B cell (primary cell): ENCODE data around the gene MVB12B. TPM values are rescaled to one million over a fixed set of nuclear protein-coding genes. Genes with fewer than 3 reads are reported as not detected.

Source experiments
- ATAC-seq: fragments of 200-7000 bp; cut with Tn5 transposase; one replicate; pipeline ENCODE4 v1.10.0; 2021; ENCODE audit warnings: low read depth, mild to moderate bottlenecking, moderate number of reproducible peaks, moderate library complexity
- CTCF ChIA-PET: fragments of 350-600 bp; sonication (Branson Sonifier 250); formaldehyde crosslinking; loops from one replicate; lab custom pipeline; 2021; ENCODE audit warnings: antibody characterized with exemption, inconsistent platforms; lab: Charles Lee
- POLR2A ChIA-PET: fragments of 350-600 bp; sonication (Branson Sonifier 250); formaldehyde crosslinking; loops from one replicate; lab custom pipeline; 2021; ENCODE audit warnings: antibody characterized with exemption; lab: Charles Lee
- DNase-seq: peaks from one replicate; pipeline ENCODE4 v3.0.0; 2013
- H2AFZ ChIP-seq: 2 replicates; pipeline ENCODE4 v1.6.1; 2012; ENCODE audit warnings: mild to moderate bottlenecking, low read depth, low read length; ENCODE audit not compliant: insufficient read depth, poor library complexity, severe bottlenecking
- H3K27ac ChIP-seq, 2 donors: 1 replicate in 1 of 2; 2 replicates in 1 of 2; pipeline ENCODE4 v1.5.1; 2012 to 2013; ENCODE audit warnings: low read length in 2 of 2, mild to moderate bottlenecking in 2 of 2, moderate library complexity in 1 of 2
- H3K27me3 ChIP-seq, 4 experiments: fragments of 200-600 bp in 1 of 4; sonication (generic) in 1 of 4; replicated peaks in 1 of 4; 1 replicate in 2 of 4; 2 replicates in 2 of 4; pipeline versions ENCODE4 v1.6.1 to v1.7.0; 2013 to 2016; ENCODE audit warnings: low read length in 3 of 4, mild to moderate bottlenecking in 2 of 4, mixed read lengths in 1 of 4, moderate library complexity in 1 of 4; ENCODE audit not compliant: insufficient read depth in 4 of 4, control insufficient read depth in 3 of 4; ENCODE audit errors: control extremely low read depth in 1 of 4
- H3K36me3 ChIP-seq, 2 experiments: replicated peaks in 1 of 2; 1 replicate in 1 of 2; 2 replicates in 1 of 2; pipeline versions ENCODE4 v1.6.1 to v1.7.1; 2013; ENCODE audit warnings: low read length in 1 of 2; ENCODE audit not compliant: insufficient read depth in 2 of 2, control insufficient read depth in 1 of 2; ENCODE audit errors: control extremely low read depth in 1 of 2, extremely low read depth in 1 of 2
- H3K4me1 ChIP-seq, 2 donors: fragments of 200-600 bp in 1 of 2; sonication (generic) in 1 of 2; 1 replicate in 1 of 2; 2 replicates in 1 of 2; pipeline versions ENCODE4 v1.5.1 to v1.6.1; 2013 to 2017; ENCODE audit warnings: low read length in 2 of 2; ENCODE audit not compliant: control insufficient read depth in 2 of 2, insufficient read depth in 2 of 2
- H3K4me2 ChIP-seq: replicated peaks from 2 replicates; pipeline ENCODE3; 2012; ENCODE audit warnings: mild to moderate bottlenecking, low read depth, low read length; ENCODE audit not compliant: poor library complexity, severe bottlenecking
- H3K4me3 ChIP-seq, 5 experiments: fragments of 200-600 bp in 1 of 5; sonication (generic) in 1 of 5; 1 replicate in 3 of 5; 2 replicates in 2 of 5; pipeline versions ENCODE4 v1.5.1 to v1.7.0; 2011 to 2016; ENCODE audit warnings: low read length in 4 of 5, mild to moderate bottlenecking in 4 of 5, low read depth in 2 of 5, control low read depth in 1 of 5, moderate library complexity in 1 of 5; ENCODE audit not compliant: insufficient read depth in 1 of 5; ENCODE audit errors: control extremely low read depth in 1 of 5, extremely low read depth in 1 of 5
- H3K79me2 ChIP-seq: fragments of 200-600 bp; sonication (generic); one replicate; pipeline ENCODE4 v1.6.0; 2016; ENCODE audit warnings: low read length; ENCODE audit not compliant: control insufficient read depth, insufficient read depth
- H3K9ac ChIP-seq: fragments of 200-600 bp; sonication (generic); 2 replicates; pipeline ENCODE4 v1.6.1; 2017; ENCODE audit warnings: mild to moderate bottlenecking, low read length, moderate library complexity
- H3K9me3 ChIP-seq, 3 donors: one replicate each; pipeline versions ENCODE4 v1.6.1 to v1.7.1; 2013; ENCODE audit warnings: low read length in 2 of 3; ENCODE audit not compliant: control insufficient read depth in 2 of 3, insufficient read depth in 1 of 3; ENCODE audit errors: control extremely low read depth in 1 of 3
- H4K20me1 ChIP-seq: 2 replicates; pipeline ENCODE4 v1.6.0; 2012; ENCODE audit warnings: mild to moderate bottlenecking, low read length; ENCODE audit not compliant: insufficient read depth, control insufficient read depth, poor library complexity, severe bottlenecking
- H3K27ac Mint-ChIP-seq: one replicate; pipeline ENCODE4 v1.8.0; 2021; ENCODE audit warnings: mixed read lengths
- H3K27me3 Mint-ChIP-seq: one replicate; pipeline ENCODE4 v1.8.0; 2021; ENCODE audit warnings: mixed read lengths
- H3K4me1 Mint-ChIP-seq: one replicate; pipeline ENCODE4 v1.8.0; 2021; ENCODE audit warnings: mixed read lengths
- H3K4me3 Mint-ChIP-seq: one replicate; pipeline ENCODE4 v1.8.0; 2021; ENCODE audit warnings: mixed read lengths
- H3K9me3 Mint-ChIP-seq: one replicate; pipeline ENCODE4 v1.8.0; 2022; ENCODE audit warnings: mixed read lengths; ENCODE audit not compliant: insufficient read depth
- EZH2 ChIP-seq: IDR thresholded peaks from 2 replicates; pipeline ENCODE4 v1.6.1; 2012; ENCODE audit warnings: borderline replicate concordance, low read depth, mild to moderate bottlenecking, moderate library complexity, low read length; ENCODE audit not compliant: insufficient read depth, poor library complexity, severe bottlenecking
- WGBS: methylation state at CpG from one replicate; pipeline ENCODE4 v1.1.5; 2013; ENCODE audit warnings: missing lambda C conversion rate; ENCODE audit not compliant: insufficient coverage; 5-methylcytosine and 5-hydroxymethylcytosine counted together
- intact Hi-C: fragments of 100-400 bp; cut with micrococcal nuclease; formaldehyde crosslinking; loops from one replicate; pipeline ENCODE4 v1.10.0; 2022
- polyA plus RNA-seq: library from polyadenylated mRNA; depleted of rRNA; stranded (reverse); fragments of >200 nt; gene quantifications from 2 replicates; pipeline ENCODE4 v1.2.3, GENCODE V29; 2012
- total RNA-seq, 2 donors: library from RNA; stranded (reverse); fragments of 120-200 nt in 1 of 2; gene quantifications; 1 replicate in 1 of 2; 2 replicates in 1 of 2; pipeline versions ENCODE4 v1.2.3 to v1.2.4, GENCODE V29; 2013 to 2022
- TF ChIP-seq, protein P1 (sequence below): fragments of 200-600 bp; IDR thresholded peaks from one replicate; pipeline ENCODE4 v1.8.0; 2022; ENCODE audit warnings: antibody characterized with exemption, mild to moderate bottlenecking

Gene MVB12B
- total and polyA plus RNA-seq, 2 donors (not counting 1 experiment from before 2014, with no cell fraction given) = 1.2 to 9.8 TPM

DNA sequence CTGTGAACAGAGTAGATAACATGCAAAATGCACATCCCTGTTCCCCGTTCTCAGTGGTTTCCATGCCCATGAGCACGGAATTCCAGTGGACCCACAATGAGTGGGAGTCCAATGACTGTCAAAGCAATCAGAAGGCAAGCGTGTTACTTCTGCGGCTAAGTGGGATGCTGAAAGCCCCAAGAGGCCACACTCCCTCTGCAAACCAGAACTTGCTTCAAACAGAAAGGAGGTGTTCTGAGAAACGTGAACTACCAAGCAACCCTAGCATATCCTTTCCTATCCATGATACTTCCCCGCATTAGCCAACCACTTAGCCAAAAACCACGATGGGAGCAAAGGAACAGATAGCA lies 21.7 kb upstream of the MVB12B start:
- H3K9me3 ChIP-seq = no peaks in the 10 kb centered on the region
- TF ChIP-seq, protein P1, sequence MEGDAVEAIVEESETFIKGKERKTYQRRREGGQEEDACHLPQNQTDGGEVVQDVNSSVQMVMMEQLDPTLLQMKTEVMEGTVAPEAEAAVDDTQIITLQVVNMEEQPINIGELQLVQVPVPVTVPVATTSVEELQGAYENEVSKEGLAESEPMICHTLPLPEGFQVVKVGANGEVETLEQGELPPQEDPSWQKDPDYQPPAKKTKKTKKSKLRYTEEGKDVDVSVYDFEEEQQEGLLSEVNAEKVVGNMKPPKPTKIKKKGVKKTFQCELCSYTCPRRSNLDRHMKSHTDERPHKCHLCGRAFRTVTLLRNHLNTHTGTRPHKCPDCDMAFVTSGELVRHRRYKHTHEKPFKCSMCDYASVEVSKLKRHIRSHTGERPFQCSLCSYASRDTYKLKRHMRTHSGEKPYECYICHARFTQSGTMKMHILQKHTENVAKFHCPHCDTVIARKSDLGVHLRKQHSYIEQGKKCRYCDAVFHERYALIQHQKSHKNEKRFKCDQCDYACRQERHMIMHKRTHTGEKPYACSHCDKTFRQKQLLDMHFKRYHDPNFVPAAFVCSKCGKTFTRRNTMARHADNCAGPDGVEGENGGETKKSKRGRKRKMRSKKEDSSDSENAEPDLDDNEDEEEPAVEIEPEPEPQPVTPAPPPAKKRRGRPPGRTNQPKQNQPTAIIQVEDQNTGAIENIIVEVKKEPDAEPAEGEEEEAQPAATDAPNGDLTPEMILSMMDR = no peak
- H3K4me2 ChIP-seq = no peak overlapping the region
- H3K27ac ChIP-seq = no peak overlapping the region
- Mint-ChIP-seq H3K9me3 (no peaks in the 10 kb centered on the region), H3K4me3 (no peak overlapping the region), H3K27me3 (no peaks in the 10 kb centered on the region), H3K4me1 (peaks cover 10% of the 10 kb centered on the region), H3K27ac (no peak overlapping the region)
- ATAC-seq (no peak), DNase-seq (no peak)
- no peak overlapping the region for H2AFZ ChIP-seq
- no peaks in the 10 kb centered on the region for H4K20me1 ChIP-seq
- H3K36me3 ChIP-seq = no peaks in the 10 kb centered on the region
- 83% methylated on average over 5 of the region's 7 CpGs for WGBS
- ChIA-PET CTCF (interaction anchor here (5.1 kb wide), 2 partner anchors 93 to 186 kb away, joined by 54 to 72 read pairs; no protein-coding TSS in a partner anchor), POLR2A (no interaction called here)
- H3K4me1 ChIP-seq = peaks cover 8 to 9% of the 10 kb centered on the region in 2 donors
- H3K4me3 ChIP-seq = no peak overlapping the region
- H3K27me3 ChIP-seq = peaks cover 0 to 5% (median 0%) of the 10 kb centered on the region in 4 experiments
- H3K9ac ChIP-seq = no peak overlapping the region
- no peaks in the 10 kb centered on the region for H3K79me2 ChIP-seq
- intact Hi-C loops = no loop called here

DNA sequence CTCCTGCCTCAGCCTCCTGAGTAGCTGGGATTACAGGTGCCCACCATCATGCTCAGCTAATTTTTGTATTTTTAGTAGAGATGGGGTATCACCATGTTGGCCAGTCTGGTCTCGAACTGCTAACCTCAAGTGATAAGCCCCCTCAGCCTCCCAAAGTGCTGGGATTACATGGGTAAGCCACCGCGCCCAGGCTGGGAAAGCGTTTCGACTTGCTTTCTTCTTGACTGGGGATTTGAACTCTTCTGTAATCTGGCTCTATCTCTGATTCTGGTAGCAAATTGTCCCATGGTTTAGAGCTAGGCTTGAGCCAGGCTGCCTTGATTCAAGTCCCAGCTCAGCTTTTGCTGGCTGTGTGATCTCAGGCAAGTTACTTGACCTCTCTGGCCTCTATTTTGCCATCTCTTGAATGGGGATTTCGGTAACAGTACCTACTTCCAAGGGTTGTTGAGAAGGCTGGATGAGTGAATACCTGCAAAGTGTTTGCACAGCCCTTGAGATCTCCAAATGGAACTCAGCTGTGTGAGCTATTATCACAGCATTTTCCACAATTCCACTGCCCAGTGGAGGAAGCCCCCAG lies 20.5 kb upstream of the MVB12B start:
- H3K9ac ChIP-seq = no peak overlapping the region
- no peaks in the 10 kb centered on the region for H3K9me3 ChIP-seq
- peaks cover 13 to 16% of the 10 kb centered on the region in 2 donors for H3K4me1 ChIP-seq
- H3K4me3 ChIP-seq = no peak overlapping the region
- Mint-ChIP-seq H3K4me1 (peaks cover 16% of the 10 kb centered on the region), H3K4me3 (no peak overlapping the region), H3K9me3 (no peaks in the 10 kb centered on the region), H3K27me3 (no peaks in the 10 kb centered on the region), H3K27ac (no peak overlapping the region)
- H2AFZ ChIP-seq = no peak overlapping the region
- H3K27ac ChIP-seq = no peak overlapping the region
- WGBS = 95% methylated on average over 5 of the region's 6 CpGs
- intact Hi-C loops = no loop called here
- DNase-seq (no peak), ATAC-seq (no peak)
- ChIA-PET CTCF (interaction anchor here (1.3 kb wide), 1 partner anchor 93 kb away, joined by 3 read pairs; no protein-coding TSS in a partner anchor), POLR2A (no interaction called here)
- H4K20me1 ChIP-seq = no peaks in the 10 kb centered on the region
- H3K4me2 ChIP-seq = no peak overlapping the region
- H3K79me2 ChIP-seq = no peaks in the 10 kb centered on the region
- H3K36me3 ChIP-seq = no peaks in the 10 kb centered on the region
- H3K27me3 ChIP-seq = peaks cover 0 to under 1% (median 0%) of the 10 kb centered on the region in 4 experiments
- TF ChIP-seq EZH2 = no peak
- TF ChIP-seq, protein P1 = no peak
